Hepatocyte (in vitro differentiated cells): ENCODE data around the gene GLI3. TPM values are rescaled to one million over a fixed set of nuclear protein-coding genes. Genes with fewer than 3 reads are reported as not detected.

Experiments used
- DNase-seq: peaks from one replicate; pipeline ENCODE4 v3.0.0-alpha.2; 2016; ENCODE audit warnings: low spot score
- H2AFZ ChIP-seq: fragments of 200-600 bp; sonication (generic); 2 replicates; pipeline ENCODE4 v1.6.0; 2016; ENCODE audit warnings: antibody characterized with exemption, mild to moderate bottlenecking
- H3K27ac ChIP-seq: fragments of 200-600 bp; sonication (generic); 2 replicates; pipeline ENCODE4 v1.5.1; 2016; ENCODE audit warnings: mild to moderate bottlenecking
- H3K27me3 ChIP-seq: fragments of 200-600 bp; sonication (generic); 2 replicates; pipeline ENCODE4 v1.6.1; 2016
- H3K36me3 ChIP-seq: fragments of 200-600 bp; sonication (generic); replicated peaks from 2 replicates; pipeline ENCODE4 v1.5.1; 2016; ENCODE audit warnings: low read depth; ENCODE audit not compliant: insufficient read depth
- H3K4me1 ChIP-seq: fragments of 200-600 bp; sonication (generic); 2 replicates; pipeline ENCODE4 v1.5.1; 2016; ENCODE audit warnings: mild to moderate bottlenecking, moderate library complexity; ENCODE audit not compliant: insufficient read depth
- H3K4me2 ChIP-seq: fragments of 200-600 bp; sonication (generic); 2 replicates; pipeline ENCODE4 v1.6.0; 2016
- H3K4me3 ChIP-seq: fragments of 200-600 bp; sonication (generic); 2 replicates; pipeline ENCODE4 v1.5.1; 2016; ENCODE audit warnings: mild to moderate bottlenecking
- H3K79me2 ChIP-seq: fragments of 200-600 bp; sonication (generic); 2 replicates; pipeline ENCODE4 v1.6.0; 2017; ENCODE audit warnings: mild to moderate bottlenecking
- H3K9me2 ChIP-seq: fragments of 200-600 bp; sonication (generic); replicated peaks from 2 replicates; pipeline ENCODE4 v1.6.0; 2017; ENCODE audit warnings: mild to moderate bottlenecking; ENCODE audit not compliant: insufficient read depth
- H3K9me3 ChIP-seq: fragments of 200-600 bp; sonication (generic); 2 replicates; pipeline ENCODE4 v1.5.1; 2016; ENCODE audit warnings: low read depth, mild to moderate bottlenecking
- H4K20me1 ChIP-seq: fragments of 200-600 bp; sonication (generic); 2 replicates; pipeline ENCODE4 v1.6.0; 2016; ENCODE audit warnings: mild to moderate bottlenecking; ENCODE audit not compliant: insufficient read depth, poor library complexity, severe bottlenecking
- EZH2 ChIP-seq: fragments of 200-600 bp; sonication (generic); IDR thresholded peaks from 2 replicates; pipeline ENCODE4 v1.6.1; 2016; ENCODE audit warnings: antibody characterized with exemption, mild to moderate bottlenecking, borderline replicate concordance
- EZH2phosphoT487 ChIP-seq: fragments of 200-600 bp; sonication (generic); IDR thresholded peaks from one replicate; pipeline ENCODE4 v1.6.1; 2018; ENCODE audit warnings: antibody characterized with exemption, mild to moderate bottlenecking, low read depth, moderate library complexity; ENCODE audit not compliant: unreplicated experiment, severe bottlenecking
- WGBS: methylation state at CpG from one replicate; pipeline ENCODE4 v1.1.6; 2016; ENCODE audit warnings: low lambda C conversion rate; ENCODE audit errors: missing lambda C conversion rate; 5-methylcytosine and 5-hydroxymethylcytosine counted together
- polyA plus RNA-seq: library from polyadenylated mRNA; unstranded; fragments of >200 nt; fragmentation: Nextera tagmentation; extraction: Ambion mirVana; gene quantifications from 2 replicates; pipeline ENCODE4 v1.2.1, GENCODE V29; 2016
- total RNA-seq: library from RNA; depleted of rRNA; stranded (reverse); fragments of >200 nt; gene quantifications from 2 replicates; pipeline ENCODE4 v1.2.3, GENCODE V29; 2014
- TF ChIP-seq, protein P1 (sequence below): fragments of 200-600 bp; sonication (generic); IDR thresholded peaks from 2 replicates; pipeline ENCODE4 v1.5.1; 2016; ENCODE audit warnings: antibody characterized with exemption, mild to moderate bottlenecking; ENCODE audit not compliant: poor library complexity

GLI3 gene
- total and polyA plus RNA-seq, 2 experiments from 2014 or later, result 5.5 to 20.0 TPM

DNA sequence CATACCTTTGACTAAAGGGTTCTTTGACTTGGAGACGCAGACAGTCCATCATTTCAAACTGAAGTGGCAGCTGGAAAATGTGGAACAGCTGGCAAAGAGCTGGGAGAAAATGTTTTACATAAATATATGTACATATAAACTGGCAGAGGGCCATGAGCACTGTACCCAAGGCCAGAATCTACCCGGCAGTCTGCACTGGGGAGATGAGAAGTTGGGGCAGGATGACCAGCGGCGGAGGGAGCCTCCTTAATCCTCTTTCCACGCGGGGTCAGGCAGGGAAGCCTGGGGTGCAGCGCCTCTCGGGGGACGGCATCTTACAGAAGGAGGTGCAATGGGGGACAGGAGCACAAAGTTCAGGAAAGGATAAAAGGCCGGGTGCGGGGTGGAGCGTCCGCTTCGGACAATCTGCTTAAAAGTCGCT lies 1.3 kb downstream of the GLI3 start:
- peaks cover 29% of the 10 kb centered on the region for H3K27me3 ChIP-seq
- peak overlapping the region; percentile 95 for H3K27ac ChIP-seq
- peaks cover 9% of the 10 kb centered on the region for H4K20me1 ChIP-seq
- H3K4me1 ChIP-seq, result peaks cover 27% of the 10 kb centered on the region
- peak; percentile 21 for DNase-seq
- H3K79me2 ChIP-seq, result peaks cover 28% of the 10 kb centered on the region
- H3K36me3 ChIP-seq, result no peaks in the 10 kb centered on the region
- TF ChIP-seq EZH2phosphoT487 (no peak), EZH2 (no peak)
- TF ChIP-seq, protein P1, sequence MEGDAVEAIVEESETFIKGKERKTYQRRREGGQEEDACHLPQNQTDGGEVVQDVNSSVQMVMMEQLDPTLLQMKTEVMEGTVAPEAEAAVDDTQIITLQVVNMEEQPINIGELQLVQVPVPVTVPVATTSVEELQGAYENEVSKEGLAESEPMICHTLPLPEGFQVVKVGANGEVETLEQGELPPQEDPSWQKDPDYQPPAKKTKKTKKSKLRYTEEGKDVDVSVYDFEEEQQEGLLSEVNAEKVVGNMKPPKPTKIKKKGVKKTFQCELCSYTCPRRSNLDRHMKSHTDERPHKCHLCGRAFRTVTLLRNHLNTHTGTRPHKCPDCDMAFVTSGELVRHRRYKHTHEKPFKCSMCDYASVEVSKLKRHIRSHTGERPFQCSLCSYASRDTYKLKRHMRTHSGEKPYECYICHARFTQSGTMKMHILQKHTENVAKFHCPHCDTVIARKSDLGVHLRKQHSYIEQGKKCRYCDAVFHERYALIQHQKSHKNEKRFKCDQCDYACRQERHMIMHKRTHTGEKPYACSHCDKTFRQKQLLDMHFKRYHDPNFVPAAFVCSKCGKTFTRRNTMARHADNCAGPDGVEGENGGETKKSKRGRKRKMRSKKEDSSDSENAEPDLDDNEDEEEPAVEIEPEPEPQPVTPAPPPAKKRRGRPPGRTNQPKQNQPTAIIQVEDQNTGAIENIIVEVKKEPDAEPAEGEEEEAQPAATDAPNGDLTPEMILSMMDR, result no peak
- WGBS, result 1% methylated on average over 15 of the region's 15 CpGs
- peak overlapping the region; percentile 80 for H3K4me2 ChIP-seq
- no peaks in the 10 kb centered on the region for H3K9me3 ChIP-seq
- H3K9me2 ChIP-seq, result no peaks in the 10 kb centered on the region
- no peak overlapping the region for H2AFZ ChIP-seq
- H3K4me3 ChIP-seq, result peak overlapping the region; percentile 83

DNA sequence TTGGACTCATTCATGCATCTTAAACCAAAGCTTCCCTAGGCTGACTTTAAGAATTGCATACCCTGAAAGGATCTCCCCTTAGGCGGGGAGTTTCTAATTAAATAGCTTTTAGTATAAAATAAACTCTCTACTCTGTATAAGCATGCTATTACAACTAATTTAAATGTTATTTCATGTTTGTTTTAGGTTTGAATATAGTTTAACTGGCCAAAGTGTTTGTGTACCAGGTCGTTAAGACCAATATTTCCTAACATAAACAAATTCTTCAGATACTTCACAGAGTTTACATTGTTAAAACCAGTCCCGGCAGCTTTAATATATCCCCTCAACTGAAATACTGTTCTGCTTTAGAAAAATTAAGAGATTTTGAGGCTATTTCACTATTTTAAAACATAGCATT lies 2.3 kb downstream of the GLI3 start:
- peak overlapping the region; percentile 6 for H3K27ac ChIP-seq
- H2AFZ ChIP-seq, result no peak overlapping the region
- no peaks in the 10 kb centered on the region for H3K36me3 ChIP-seq
- H3K27me3 ChIP-seq, result peaks cover 25% of the 10 kb centered on the region
- no peak for DNase-seq
- no peaks in the 10 kb centered on the region for H3K9me3 ChIP-seq
- H3K4me2 ChIP-seq, result peak overlapping the region; percentile 80
- H4K20me1 ChIP-seq, result peaks cover 9% of the 10 kb centered on the region
- H3K4me1 ChIP-seq, result peaks cover 27% of the 10 kb centered on the region
- H3K4me3 ChIP-seq, result no peak overlapping the region
- TF ChIP-seq, protein P1, result no peak
- TF ChIP-seq EZH2 (no peak), EZH2phosphoT487 (no peak)
- H3K9me2 ChIP-seq, result no peaks in the 10 kb centered on the region
- WGBS, result 20% methylated on average over 3 of the region's 3 CpGs
- peaks cover 38% of the 10 kb centered on the region for H3K79me2 ChIP-seq

DNA sequence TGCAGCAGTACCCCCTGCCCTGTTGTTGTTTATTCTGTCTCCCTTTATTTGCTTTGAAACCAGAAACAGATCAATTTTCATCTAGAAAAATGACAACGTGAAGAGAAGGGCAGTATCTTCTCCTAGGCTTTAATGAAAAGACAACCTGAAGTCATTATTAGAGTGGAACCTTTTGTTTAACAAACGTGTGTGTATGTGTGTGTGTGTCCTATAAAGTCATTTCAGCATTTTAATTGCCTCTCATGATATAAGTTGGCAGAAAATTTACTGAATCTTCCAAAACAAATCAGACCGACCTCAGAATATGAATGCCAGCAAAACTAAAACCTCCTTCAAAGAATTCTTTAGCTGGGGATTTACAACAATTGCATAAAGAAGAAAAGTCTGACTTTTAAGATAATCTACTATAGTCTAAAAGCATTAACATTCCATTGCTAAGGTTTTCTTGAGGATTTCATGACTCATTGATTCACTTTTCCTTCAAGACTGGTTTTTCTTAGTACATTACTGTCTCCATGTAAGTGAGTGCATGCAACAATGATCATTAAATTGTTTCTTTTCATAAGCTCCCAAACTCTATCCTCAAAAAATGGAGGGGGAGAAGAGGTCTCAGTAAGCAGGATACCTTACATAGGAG lies 3.2 kb downstream of the GLI3 start:
- no peak overlapping the region for H3K4me3 ChIP-seq
- WGBS, result 31% methylated on average over 3 of the region's 3 CpGs
- H3K9me2 ChIP-seq, result no peaks in the 10 kb centered on the region
- H3K27me3 ChIP-seq, result peaks cover 23% of the 10 kb centered on the region
- peaks cover 9% of the 10 kb centered on the region for H4K20me1 ChIP-seq
- H3K27ac ChIP-seq, result peak overlapping the region; percentile 5
- H2AFZ ChIP-seq, result no peak overlapping the region
- TF ChIP-seq EZH2phosphoT487 (no peak), EZH2 (no peak)
- TF ChIP-seq, protein P1, result no peak
- peak overlapping the region; percentile 80 for H3K4me2 ChIP-seq
- no peaks in the 10 kb centered on the region for H3K36me3 ChIP-seq
- H3K79me2 ChIP-seq, result peaks cover 47% of the 10 kb centered on the region
- peaks cover 22% of the 10 kb centered on the region for H3K4me1 ChIP-seq
- H3K9me3 ChIP-seq, result no peaks in the 10 kb centered on the region
- no peak for DNase-seq
